Activated T-helper 2 cell treated with anti-CD3 and anti-CD28 coated beads, Interferon-gamma antibody, Interleukin-2, Interleukin-4, amounts not matched to agents 10 μg/mL and 5 μg/mL and 100 μg/mL, durations not matched to agents 14 hours and 24 hours and 36 hours (primary cell): ENCODE measurements around the gene SLF2. TPM values are rescaled to one million over a fixed set of nuclear protein-coding genes. Genes with fewer than 3 reads are reported as not detected.

Experiments used
- DNase-seq: peaks from one replicate; pipeline ENCODE4 v3.0.0; 2021; ENCODE audit warnings: low spot score
- H3K27ac Mint-ChIP-seq: one replicate; pipeline ENCODE4 v1.8.0; 2021; ENCODE audit warnings: mixed read lengths
- H3K27me3 Mint-ChIP-seq: one replicate; pipeline ENCODE4 v1.8.0; 2021; ENCODE audit warnings: low read depth, mixed read lengths
- H3K36me3 Mint-ChIP-seq: one replicate; pipeline ENCODE4 v1.8.0; 2021; ENCODE audit warnings: low read depth, mixed read lengths
- H3K4me1 Mint-ChIP-seq: one replicate; pipeline ENCODE4 v1.8.0; 2021; ENCODE audit warnings: low read depth, mixed read lengths
- H3K4me3 Mint-ChIP-seq: one replicate; pipeline ENCODE4 v1.8.0; 2021; ENCODE audit warnings: low read depth, mild to moderate bottlenecking, moderate library complexity, mixed read lengths
- H3K9me3 Mint-ChIP-seq: one replicate; pipeline ENCODE4 v1.8.0; 2021; ENCODE audit warnings: mixed read lengths
- intact Hi-C: fragments of 100-400 bp; cut with micrococcal nuclease; formaldehyde crosslinking; loops from one replicate; pipeline ENCODE4 v1.15.1; 2023
- total RNA-seq: library from RNA; stranded (reverse); gene quantifications from 2 replicates; pipeline ENCODE4 v1.2.3, GENCODE V29; 2022

SLF2 gene
- total RNA-seq, 1 donor from 2014 or later = 34.0 TPM

GRCh38 chr10:100983868-100984671 lies 71.3 kb downstream of the SLF2 start:
- Mint-ChIP-seq H3K27me3 (no peaks in the 10 kb centered on the region), H3K4me1 (peaks cover 10% of the 10 kb centered on the region), H3K36me3 (peaks cover 13% of the 10 kb centered on the region), H3K4me3 (no peak overlapping the region), H3K27ac (no peak overlapping the region), H3K9me3 (no peaks in the 10 kb centered on the region)
- intact Hi-C loops = no loop called here
- DNase-seq = no peak

DNA sequence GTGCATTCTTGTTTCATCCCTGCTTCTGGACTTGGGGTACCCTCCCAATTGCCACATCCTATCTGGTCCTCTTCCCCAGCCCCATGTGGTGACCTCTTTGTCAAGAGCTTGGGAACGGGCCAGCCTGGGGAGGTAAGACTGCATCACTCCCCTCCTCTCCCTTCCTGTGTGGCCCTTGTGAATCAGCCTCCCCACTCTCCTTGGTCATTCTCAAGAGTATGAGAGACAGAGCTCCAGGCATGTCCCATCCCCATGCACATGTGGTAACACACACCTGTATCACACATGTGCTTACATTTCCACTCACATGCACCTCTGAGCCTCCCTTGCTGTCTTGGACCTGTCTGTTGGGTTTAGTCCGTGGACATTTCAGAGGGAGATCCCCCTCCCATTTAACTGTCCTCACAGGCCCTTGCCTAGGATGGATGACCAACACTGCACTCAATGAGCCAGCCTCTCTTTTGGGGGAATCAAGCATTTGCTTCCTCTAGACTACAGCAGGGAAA lies 72.0 kb downstream of the SLF2 start:
- no peak for DNase-seq
- intact Hi-C loops = no loop called here
- Mint-ChIP-seq H3K36me3 (peaks cover 20% of the 10 kb centered on the region), H3K27me3 (no peaks in the 10 kb centered on the region), H3K9me3 (no peaks in the 10 kb centered on the region), H3K4me3 (no peak overlapping the region), H3K4me1 (peaks cover 10% of the 10 kb centered on the region), H3K27ac (no peak overlapping the region)

DNA sequence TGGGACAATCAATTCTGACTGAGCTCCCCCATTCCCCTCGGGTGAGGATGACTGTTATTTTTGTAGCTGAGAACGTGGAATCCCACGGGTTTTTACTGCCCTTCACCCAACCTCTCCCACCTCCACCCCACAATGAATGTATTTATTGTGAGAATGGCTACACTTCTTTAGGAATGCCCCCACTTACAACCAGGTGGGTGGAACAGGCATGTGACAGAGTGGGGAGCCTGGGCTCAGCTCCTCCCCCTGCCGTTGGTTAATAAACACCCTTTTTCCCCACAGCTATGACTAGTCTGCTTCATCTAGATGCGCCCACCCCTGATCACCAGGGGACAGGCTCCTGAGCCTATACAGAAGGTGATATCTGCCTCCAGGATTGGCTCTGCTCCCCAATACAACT lies 72.6 kb downstream of the SLF2 start:
- Mint-ChIP-seq H3K4me1 (peaks cover 11% of the 10 kb centered on the region), H3K36me3 (peaks cover 24% of the 10 kb centered on the region), H3K4me3 (peak overlapping the region; percentile 6), H3K27ac (no peak overlapping the region), H3K9me3 (no peaks in the 10 kb centered on the region), H3K27me3 (no peaks in the 10 kb centered on the region)
- intact Hi-C loops = no loop called here
- no peak for DNase-seq

- Mint-ChIP-seq H3K27me3 (no peaks in the 10 kb centered on the region), H3K36me3 (peaks cover 36% of the 10 kb centered on the region), H3K4me3 (peak overlapping the region; percentile 96), H3K4me1 (peaks cover 15% of the 10 kb centered on the region), H3K9me3 (no peaks in the 10 kb centered on the region), H3K27ac (no peak overlapping the region)
- DNase-seq = no peak
- intact Hi-C loops = no loop called here
Observed at GRCh38 chr10:100986623-100986951, 73.8 kb downstream of the SLF2 start.

DNA sequence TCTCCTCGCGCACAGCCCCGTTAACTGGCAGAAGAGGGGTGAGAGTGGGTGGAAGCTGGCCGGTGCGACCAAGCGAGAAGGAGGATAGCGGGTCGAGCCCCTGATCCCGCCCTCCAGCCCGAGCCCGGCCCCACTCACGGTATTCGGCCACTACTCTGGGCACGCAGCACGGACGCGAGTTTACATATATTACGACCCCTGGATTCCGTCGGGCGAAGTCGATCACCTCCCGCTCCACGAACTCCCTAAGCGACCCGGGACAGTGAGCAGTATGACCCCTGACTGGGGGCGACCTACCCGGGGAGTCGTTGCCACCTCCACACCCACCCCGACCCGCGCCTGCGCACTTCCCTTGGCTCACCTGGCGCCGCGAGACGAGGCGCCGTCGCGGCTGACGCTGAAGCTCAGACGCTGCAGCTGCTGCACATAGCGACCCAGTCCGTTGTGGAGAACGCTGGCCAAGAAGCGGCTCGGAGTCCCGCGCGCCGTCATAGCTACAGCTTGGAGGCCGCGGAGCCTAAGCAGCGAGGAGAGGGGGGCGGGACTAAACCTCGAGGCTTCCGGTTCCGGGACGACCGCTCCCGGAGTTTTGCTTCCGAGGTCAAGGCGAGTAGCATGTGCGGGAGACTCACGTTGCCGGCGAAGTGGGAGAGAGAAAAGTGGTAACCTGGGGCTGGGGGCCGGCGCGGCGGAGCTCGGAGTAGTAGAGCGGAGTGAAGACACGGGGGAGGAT lies 74.4 kb downstream of the SLF2 start, which contains the start of the genes MRPL43 and TWNK:
TSS of gene MRPL43 (minus strand) at position 546 of the 733 bp plus-strand sequence. CDS start at position 492, 54 bp downstream.
TSS of gene TWNK (plus strand) at position 592 of the 733 bp plus-strand sequence. CDS start 668 bp downstream, outside the sequence.
- Mint-ChIP-seq H3K36me3 (peaks cover 36% of the 10 kb centered on the region), H3K9me3 (no peaks in the 10 kb centered on the region), H3K4me1 (peaks cover 15% of the 10 kb centered on the region), H3K27ac (peak within 1 kb of the TSS; percentile 77), H3K27me3 (no peaks in the 10 kb centered on the region), H3K4me3 (peak within 1 kb of the TSS; percentile 96)
- intact Hi-C loops = loop anchor here (1.0 kb wide), 1 partner anchor 10 kb away; no protein-coding TSS in a partner anchor
- peak; percentile 77 for DNase-seq

DNA sequence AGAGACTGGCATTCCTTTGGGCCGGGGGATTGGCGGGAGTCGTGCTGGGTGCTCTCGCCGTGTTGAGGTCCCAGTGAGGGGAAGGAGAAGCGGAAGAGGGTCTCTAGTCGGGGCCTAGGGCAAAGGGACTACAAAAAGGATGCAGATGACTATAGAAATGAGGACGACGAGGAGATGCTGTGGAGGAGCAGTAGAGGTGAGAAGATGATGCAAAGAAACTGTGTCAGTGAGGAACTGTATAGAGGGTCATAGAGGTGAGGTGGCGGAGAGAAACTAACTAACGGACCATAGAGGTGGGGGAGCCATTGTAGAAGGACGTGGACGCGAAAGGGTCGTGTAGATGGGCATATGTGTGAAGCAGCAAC lies 74.9 kb downstream of the SLF2 start:
- peak overlapping the region; percentile 96 for H3K4me3 Mint-ChIP-seq
- no peak for DNase-seq
- peaks cover 39% of the 10 kb centered on the region for H3K36me3 Mint-ChIP-seq
- peak overlapping the region; percentile 77 for H3K27ac Mint-ChIP-seq
- intact Hi-C loops = loop anchor here (1.0 kb wide), 1 partner anchor 10 kb away; no protein-coding TSS in a partner anchor
- no peaks in the 10 kb centered on the region for H3K9me3 Mint-ChIP-seq
- H3K4me1 Mint-ChIP-seq = peaks cover 15% of the 10 kb centered on the region
- H3K27me3 Mint-ChIP-seq = no peaks in the 10 kb centered on the region

DNA sequence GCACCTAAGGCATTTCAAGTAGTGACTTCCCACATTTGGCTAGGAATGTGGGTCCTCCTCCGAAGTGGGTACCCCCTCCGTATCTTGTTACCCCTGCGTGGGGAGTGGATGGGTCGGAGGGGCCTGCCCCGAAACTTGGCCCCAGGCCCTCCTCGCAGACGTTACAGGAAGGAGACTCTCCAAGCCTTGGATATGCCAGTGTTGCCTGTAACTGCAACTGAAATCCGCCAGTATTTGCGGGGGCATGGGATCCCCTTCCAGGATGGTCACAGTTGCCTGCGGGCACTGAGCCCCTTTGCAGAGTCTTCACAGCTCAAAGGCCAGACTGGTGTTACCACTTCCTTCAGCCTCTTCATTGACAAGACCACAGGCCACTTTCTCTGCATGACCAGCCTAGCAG lies 75.4 kb downstream of the SLF2 start:
- DNase-seq = no peak
- no peaks in the 10 kb centered on the region for H3K27me3 Mint-ChIP-seq
- no peak overlapping the region for H3K27ac Mint-ChIP-seq
- peaks cover 44% of the 10 kb centered on the region for H3K36me3 Mint-ChIP-seq
- H3K9me3 Mint-ChIP-seq = no peaks in the 10 kb centered on the region
- peak overlapping the region; percentile 96 for H3K4me3 Mint-ChIP-seq
- H3K4me1 Mint-ChIP-seq = peaks cover 15% of the 10 kb centered on the region
- intact Hi-C loops = no loop called here

DNA sequence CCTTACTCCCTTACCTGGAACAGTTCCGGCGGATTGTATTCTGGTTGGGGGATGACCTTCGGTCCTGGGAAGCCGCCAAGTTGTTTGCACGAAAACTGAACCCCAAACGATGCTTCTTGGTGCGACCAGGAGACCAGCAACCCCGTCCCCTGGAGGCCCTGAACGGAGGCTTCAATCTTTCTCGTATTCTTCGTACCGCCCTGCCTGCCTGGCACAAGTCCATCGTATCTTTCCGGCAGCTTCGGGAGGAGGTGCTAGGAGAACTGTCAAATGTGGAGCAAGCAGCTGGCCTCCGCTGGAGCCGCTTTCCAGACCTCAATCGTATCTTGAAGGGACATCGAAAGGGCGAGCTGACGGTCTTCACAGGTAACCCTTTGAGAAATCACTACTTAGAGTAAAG lies 76.3 kb downstream of the SLF2 start:
- peak overlapping the region; percentile 34 for H3K4me3 Mint-ChIP-seq
- no peaks in the 10 kb centered on the region for H3K27me3 Mint-ChIP-seq
- peaks cover 15% of the 10 kb centered on the region for H3K4me1 Mint-ChIP-seq
- no peaks in the 10 kb centered on the region for H3K9me3 Mint-ChIP-seq
- no peak for DNase-seq
- H3K36me3 Mint-ChIP-seq = peaks cover 52% of the 10 kb centered on the region
- intact Hi-C loops = no loop called here
- H3K27ac Mint-ChIP-seq = no peak overlapping the region

DNA sequence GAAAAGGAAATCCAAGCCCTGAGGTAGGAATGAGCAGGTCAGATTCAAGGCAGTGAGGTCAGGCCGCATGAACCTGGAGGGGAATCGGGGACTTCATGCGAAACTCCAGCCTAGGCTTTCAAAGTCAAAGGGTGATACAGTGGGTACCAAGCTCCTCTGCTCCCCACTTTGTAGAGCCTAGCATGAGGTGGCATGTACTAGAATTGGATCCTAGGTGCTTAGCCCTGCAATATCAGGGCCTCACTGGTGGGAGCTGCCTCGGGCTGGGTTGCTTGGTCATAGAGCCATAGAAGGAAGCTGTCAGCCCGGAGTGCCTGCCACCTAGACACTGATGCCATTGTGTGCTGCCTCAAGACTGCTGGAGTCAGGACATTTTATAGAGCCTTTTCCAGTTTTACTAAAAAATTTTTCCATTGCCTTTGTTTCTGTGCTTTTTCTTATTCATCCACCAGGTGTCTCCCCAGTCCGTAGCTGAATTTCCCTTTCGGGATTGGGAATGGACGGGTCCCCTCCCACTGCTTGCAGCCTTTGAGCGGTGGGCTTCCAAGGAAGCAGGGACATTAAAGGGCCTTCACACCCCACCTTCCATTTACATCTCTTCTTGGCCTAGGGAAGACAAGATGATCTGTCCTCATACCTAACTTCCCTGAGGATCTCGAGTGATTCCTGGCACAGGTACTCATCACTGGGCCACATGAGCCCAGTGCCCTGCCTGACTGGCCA lies 81.4 kb downstream of the SLF2 start:
- intact Hi-C loops = no loop called here
- H3K4me3 Mint-ChIP-seq = no peak overlapping the region
- peaks cover 20% of the 10 kb centered on the region for H3K4me1 Mint-ChIP-seq
- H3K36me3 Mint-ChIP-seq = peaks cover 50% of the 10 kb centered on the region
- H3K27me3 Mint-ChIP-seq = no peaks in the 10 kb centered on the region
- DNase-seq = no peak
- no peak overlapping the region for H3K27ac Mint-ChIP-seq
- H3K9me3 Mint-ChIP-seq = no peaks in the 10 kb centered on the region

DNA sequence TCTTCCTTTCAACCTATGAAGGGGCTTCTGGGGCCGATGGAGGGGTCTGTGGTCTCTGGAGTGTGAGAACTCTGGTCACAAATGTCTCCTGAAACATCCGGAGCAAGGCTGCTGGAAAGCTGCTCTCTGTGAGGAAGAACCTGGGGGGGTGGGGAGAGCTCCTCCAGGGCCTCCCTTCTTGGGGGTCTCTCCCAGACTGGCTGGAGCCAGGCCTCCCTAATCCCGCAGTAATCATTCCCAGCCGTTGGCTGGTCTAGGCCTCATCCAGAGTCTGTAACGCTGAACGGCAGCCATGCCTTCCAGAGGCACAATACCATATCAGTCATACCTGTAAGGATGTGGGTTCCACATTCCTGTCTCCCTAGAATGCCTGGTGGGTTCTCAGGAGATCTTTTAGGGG lies 82.4 kb downstream of the SLF2 start:
- peak overlapping the region; percentile 21 for H3K4me3 Mint-ChIP-seq
- H3K4me1 Mint-ChIP-seq = peaks cover 20% of the 10 kb centered on the region
- no peak overlapping the region for H3K27ac Mint-ChIP-seq
- H3K36me3 Mint-ChIP-seq = peaks cover 41% of the 10 kb centered on the region
- H3K9me3 Mint-ChIP-seq = no peaks in the 10 kb centered on the region
- intact Hi-C loops = loop anchor here (5.0 kb wide), 1 partner anchor 458 kb away; the partner anchor contains the start of gene HIF1AN
- no peak for DNase-seq
- H3K27me3 Mint-ChIP-seq = no peaks in the 10 kb centered on the region

- H3K36me3 Mint-ChIP-seq = peaks cover 31% of the 10 kb centered on the region
- peak; percentile 45 for DNase-seq
- peak overlapping the region; percentile 90 for H3K4me3 Mint-ChIP-seq
- H3K27me3 Mint-ChIP-seq = peaks cover 3% of the 10 kb centered on the region
- intact Hi-C loops = loop anchor here (1.0 to 5.0 kb wide), 2 partner anchors 10 to 460 kb away; partner anchors contain the start of genes HIF1AN, MRPL43 and TWNK
- peak overlapping the region; percentile 89 for H3K27ac Mint-ChIP-seq
- H3K9me3 Mint-ChIP-seq = no peaks in the 10 kb centered on the region
- peaks cover 18% of the 10 kb centered on the region for H3K4me1 Mint-ChIP-seq
Observed at GRCh38 chr10:100996678-100997359, 84.1 kb downstream of the SLF2 start.
